DMS53 treated with DMSO at 0.1 percent for 48 hours (cell line): ENCODE results near the gene SDF2L1.
"Not testable (repeated sequence)": the region's sequence is repeated elsewhere in the genome, so short reads cannot be mapped to it uniquely, and the experiment has no call there.

Source experiments
- DNase-seq: peaks from one replicate; lab custom pipeline; 2025; ENCODE audit not compliant: unreplicated experiment; lab: John Stamatoyannopoulos, UW

Gene SDF2L1

GRCh38 chr22:21660904-21661303 lies 18.8 kb downstream of the SDF2L1 start:
- DNase-seq: no peak

GRCh38 chr22:21661991-21662390 lies 19.9 kb downstream of the SDF2L1 start:
- DNase-seq: no peak

GRCh38 chr22:21663738-21664137 lies 21.6 kb downstream of the SDF2L1 start:
- DNase-seq: no peak

GRCh38 chr22:21665047-21665851 lies 23.1 kb downstream of the SDF2L1 start:
- DNase-seq: no peak

GRCh38 chr22:21666786-21667185 lies 24.7 kb downstream of the SDF2L1 start:
- no peak for DNase-seq

GRCh38 chr22:21669026-21669425 lies 26.9 kb downstream of the SDF2L1 start:
- peak; percentile 26 for DNase-seq

- no peak for DNase-seq
These were observed 30.1 kb downstream of the SDF2L1 start for GRCh38 chr22:21672107-21672629.

- DNase-seq: no peak
These were observed 31.6 kb downstream of the SDF2L1 start for GRCh38 chr22:21673534-21674321.

GRCh38 chr22:21674638-21675245 lies 32.6 kb downstream of the SDF2L1 start:
- no peak for DNase-seq

- no peak for DNase-seq
These were observed 35.7 kb downstream of the SDF2L1 start for GRCh38 chr22:21677606-21678443.

GRCh38 chr22:21678842-21679241 lies 36.7 kb downstream of the SDF2L1 start:
- not testable (repeated sequence) for DNase-seq

GRCh38 chr22:21679383-21679782 lies 37.3 kb downstream of the SDF2L1 start:
- DNase-seq: no peak

GRCh38 chr22:21680830-21681565 lies 38.9 kb downstream of the SDF2L1 start:
- no peak for DNase-seq

GRCh38 chr22:21681566-21682370 lies 39.7 kb downstream of the SDF2L1 start:
- DNase-seq: no peak

- no peak for DNase-seq
These were observed 40.5 kb downstream of the SDF2L1 start for GRCh38 chr22:21682385-21683175.

GRCh38 chr22:21683401-21683811 lies 41.3 kb downstream of the SDF2L1 start:
- DNase-seq: no peak

GRCh38 chr22:21684492-21685163 lies 42.5 kb downstream of the SDF2L1 start:
- DNase-seq: no peak

GRCh38 chr22:21685164-21685513 lies 43.0 kb downstream of the SDF2L1 start:
- DNase-seq: no peak
